NB4 (cell line): ENCODE results near the gene PCAT7.

ENCODE experiments used
- DNase-seq: peaks from one replicate; pipeline ENCODE4 v3.0.0; 2010; ENCODE audit warnings: low read depth
- H3K4me3 ChIP-seq: one replicate; pipeline ENCODE4 v1.5.1; 2011; ENCODE audit warnings: mild to moderate bottlenecking, low read depth, low read length, moderate library complexity
- MYC ChIP-seq: IDR thresholded peaks from 2 replicates; pipeline ENCODE4 v1.6.1; 2011; ENCODE audit warnings: low read depth, low read length
- POLR2A ChIP-seq: IDR thresholded peaks from 2 replicates; pipeline ENCODE4 v1.6.1; 2011; ENCODE audit warnings: mild to moderate bottlenecking; ENCODE audit not compliant: insufficient read length; ENCODE audit errors: extremely low read depth
- TF ChIP-seq, protein P1 (sequence below): IDR thresholded peaks from one replicate; pipeline ENCODE4 v1.5.1; 2012; ENCODE audit warnings: low read depth, low read length
- TF ChIP-seq, protein P2 (sequence below): IDR thresholded peaks from 2 replicates; pipeline ENCODE4 v1.6.1; 2011; ENCODE audit warnings: low read depth, low read length

The PCAT7 gene

GRCh38 chr9:94600258-94600657 lies 45.4 kb downstream of the PCAT7 start:
- DNase-seq, result no peak
- H3K4me3 ChIP-seq, result no peak overlapping the region
- TF ChIP-seq, protein P1, sequence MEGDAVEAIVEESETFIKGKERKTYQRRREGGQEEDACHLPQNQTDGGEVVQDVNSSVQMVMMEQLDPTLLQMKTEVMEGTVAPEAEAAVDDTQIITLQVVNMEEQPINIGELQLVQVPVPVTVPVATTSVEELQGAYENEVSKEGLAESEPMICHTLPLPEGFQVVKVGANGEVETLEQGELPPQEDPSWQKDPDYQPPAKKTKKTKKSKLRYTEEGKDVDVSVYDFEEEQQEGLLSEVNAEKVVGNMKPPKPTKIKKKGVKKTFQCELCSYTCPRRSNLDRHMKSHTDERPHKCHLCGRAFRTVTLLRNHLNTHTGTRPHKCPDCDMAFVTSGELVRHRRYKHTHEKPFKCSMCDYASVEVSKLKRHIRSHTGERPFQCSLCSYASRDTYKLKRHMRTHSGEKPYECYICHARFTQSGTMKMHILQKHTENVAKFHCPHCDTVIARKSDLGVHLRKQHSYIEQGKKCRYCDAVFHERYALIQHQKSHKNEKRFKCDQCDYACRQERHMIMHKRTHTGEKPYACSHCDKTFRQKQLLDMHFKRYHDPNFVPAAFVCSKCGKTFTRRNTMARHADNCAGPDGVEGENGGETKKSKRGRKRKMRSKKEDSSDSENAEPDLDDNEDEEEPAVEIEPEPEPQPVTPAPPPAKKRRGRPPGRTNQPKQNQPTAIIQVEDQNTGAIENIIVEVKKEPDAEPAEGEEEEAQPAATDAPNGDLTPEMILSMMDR, result no peak
- no peak for TF ChIP-seq MYC
- TF ChIP-seq, protein P2, sequence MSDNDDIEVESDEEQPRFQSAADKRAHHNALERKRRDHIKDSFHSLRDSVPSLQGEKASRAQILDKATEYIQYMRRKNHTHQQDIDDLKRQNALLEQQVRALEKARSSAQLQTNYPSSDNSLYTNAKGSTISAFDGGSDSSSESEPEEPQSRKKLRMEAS, result no peak
- TF ChIP-seq POLR2A, result no peak

- no peak for DNase-seq
- no peak overlapping the region for H3K4me3 ChIP-seq
- TF ChIP-seq MYC (no peak), POLR2A (no peak)
- TF ChIP-seq, protein P1, result no peak
- TF ChIP-seq, protein P2, result no peak
Measured at GRCh38 chr9:94600715-94601114, 45.8 kb downstream of the PCAT7 start.

DNA sequence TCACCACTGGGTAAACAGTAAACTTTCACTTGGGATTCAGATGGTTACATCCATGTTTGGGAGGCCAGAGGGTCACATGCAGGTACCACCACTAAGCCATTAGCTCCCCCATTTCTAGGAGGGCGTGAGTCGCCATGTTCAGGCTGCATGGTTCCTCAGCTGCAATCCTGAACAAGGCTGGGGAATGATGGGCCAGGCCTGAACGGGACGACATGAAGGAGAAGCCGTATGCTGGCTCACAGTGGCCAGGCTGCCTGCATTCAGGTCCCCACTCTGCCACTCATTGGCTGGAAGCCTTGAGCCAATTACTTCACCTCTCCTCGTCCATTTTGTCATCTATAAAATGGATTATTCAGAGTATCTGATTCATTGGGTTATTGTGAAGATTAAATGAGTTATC lies 47.8 kb downstream of the PCAT7 start:
- no peak overlapping the region for H3K4me3 ChIP-seq
- no peak for DNase-seq
- TF ChIP-seq, protein P2, result no peak
- no peak for TF ChIP-seq MYC
- TF ChIP-seq POLR2A, result no peak
- TF ChIP-seq, protein P1, result no peak

DNA sequence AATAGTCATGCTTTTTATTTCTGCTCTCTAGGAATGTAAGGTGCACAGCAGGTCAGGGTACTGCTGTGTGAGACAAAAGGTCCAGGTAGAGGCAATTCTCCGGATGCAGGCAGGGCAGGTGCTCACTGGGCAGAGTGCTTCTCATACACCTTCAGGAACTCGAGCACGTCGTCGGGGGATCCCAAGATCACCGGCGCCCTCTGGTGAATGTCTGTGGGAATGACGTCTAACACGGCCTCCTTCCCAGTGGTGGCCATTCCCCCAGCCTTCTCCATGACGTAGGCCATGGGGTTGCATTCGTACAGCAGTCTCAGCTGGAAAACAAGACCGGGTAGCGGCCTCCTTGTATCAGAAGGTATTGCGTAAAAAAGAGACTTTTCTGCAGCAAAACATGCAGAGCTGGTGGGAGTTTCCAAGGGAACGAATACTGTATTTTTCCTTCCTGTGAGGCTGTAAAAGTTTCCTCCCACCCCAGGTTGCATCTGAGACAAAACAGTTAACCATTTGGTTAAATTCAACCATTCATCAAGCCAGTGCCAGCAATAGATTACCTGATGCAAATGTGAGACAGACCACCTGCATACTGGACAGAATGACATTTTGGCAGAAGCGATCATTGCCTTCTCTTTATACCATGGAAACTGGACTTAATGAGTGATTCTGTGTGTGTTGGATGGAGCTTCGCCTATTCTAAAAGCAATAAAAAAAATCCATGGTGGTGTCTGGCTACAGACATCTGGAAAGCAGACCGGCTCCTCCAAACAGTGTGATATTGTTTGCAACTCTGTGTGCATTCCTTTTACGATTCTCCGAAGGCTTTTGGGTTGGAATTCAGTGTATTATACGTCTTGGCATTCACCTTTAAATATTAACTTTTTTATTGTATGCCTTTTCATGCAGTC lies 48.6 kb downstream of the PCAT7 start:
- TF ChIP-seq, protein P1, result peak; percentile 65
- no peak for TF ChIP-seq MYC
- TF ChIP-seq POLR2A, result no peak
- TF ChIP-seq, protein P2, result no peak
- no peak overlapping the region for H3K4me3 ChIP-seq
- DNase-seq, result peak; percentile 78

DNA sequence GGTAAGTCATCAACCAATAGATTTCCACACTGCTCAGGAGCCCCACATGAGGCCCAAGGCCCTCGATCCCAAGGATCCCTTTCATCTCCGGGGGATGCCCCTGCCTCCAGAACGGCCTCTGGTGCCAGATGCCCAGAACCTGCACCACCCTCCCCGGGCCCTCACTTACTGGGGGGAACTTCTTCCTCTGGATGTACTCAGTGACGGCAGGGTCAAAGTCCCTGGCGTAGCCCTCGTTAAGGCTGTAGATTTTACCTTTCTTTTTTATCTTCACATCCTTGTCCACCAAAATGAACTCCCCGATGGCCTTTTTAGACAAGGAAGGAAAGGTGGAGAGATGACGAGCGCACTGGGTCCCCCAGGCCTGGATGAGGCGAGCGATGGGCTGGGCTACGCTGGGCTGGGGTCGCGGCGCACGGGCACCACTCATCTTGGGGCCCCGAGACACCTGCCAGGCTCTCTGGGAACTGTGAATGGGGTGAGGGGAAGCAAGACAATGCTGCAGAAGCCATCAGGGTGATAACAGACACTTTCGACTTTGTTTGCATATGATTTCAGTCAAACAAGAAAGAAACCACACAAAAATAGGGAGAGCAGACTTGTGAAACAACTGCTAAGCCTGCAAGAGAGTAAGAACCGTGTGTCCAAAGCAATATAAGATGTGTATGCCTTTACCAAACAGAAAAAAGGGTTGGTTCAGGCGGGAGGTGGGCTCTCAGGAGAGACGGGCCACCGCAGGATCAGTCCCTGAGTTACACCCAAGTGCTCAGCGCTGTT lies 52.0 kb downstream of the PCAT7 start:
- TF ChIP-seq MYC (no peak), POLR2A (no peak)
- TF ChIP-seq, protein P2, result no peak
- TF ChIP-seq, protein P1, result no peak
- H3K4me3 ChIP-seq, result no peak overlapping the region
- DNase-seq, result no peak
